ENCODE results near the gene SPTBN1. TPM values are rescaled to one million over a fixed set of nuclear protein-coding genes. Genes with fewer than 3 reads are reported as not detected.

SPTBN1 gene
- total and polyA plus RNA-seq, 2 of the 13 experiments (the other 11 are each of a cell fraction or from before 2014, with no cell fraction given) = 123 to 299 TPM

DNA sequence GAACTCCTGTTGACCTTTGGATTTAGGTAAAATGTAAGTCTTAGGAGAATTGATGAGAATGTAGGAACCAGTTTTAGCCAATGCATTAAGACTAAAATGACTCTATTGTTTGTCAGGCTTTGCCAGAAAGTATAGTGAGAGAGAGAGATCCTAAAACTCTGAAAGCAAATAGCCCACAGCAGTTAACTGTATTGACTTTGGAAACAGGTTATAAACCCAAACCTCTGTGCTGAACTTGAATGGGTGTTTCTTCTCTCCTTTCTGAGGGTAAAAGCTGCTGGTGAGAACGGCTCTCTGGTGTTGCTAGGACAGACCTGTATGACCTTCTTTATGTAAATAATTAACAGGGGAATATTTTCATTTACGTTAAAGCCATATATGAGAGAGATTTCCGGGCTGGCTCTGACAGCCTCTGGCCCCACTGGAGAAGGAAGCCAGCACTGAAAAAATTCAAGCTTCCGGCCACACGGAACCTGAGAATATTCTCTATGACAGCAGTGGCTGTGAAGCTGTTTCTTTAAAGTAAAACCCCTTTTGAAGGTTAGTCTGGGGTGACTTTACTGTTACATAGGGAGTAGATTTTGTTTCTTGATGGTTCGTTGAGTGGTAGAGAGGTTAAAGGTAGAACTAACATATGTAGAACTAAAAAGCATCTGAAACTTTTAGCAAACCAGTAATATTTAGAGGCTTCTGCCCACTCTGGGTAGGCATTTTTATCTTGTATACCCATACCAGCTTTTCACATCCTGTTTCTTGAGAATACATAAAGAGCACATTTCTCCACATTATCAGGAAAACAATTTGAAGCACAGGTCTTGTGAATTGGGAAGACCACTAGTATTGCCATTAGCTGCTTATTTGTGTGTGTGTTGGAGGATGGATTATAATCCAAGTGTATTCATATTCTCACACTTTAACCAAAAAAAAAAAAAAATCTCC, 123.8 kb downstream of the SPTBN1 start (continued):
- TF ChIP-seq, protein P1, sequence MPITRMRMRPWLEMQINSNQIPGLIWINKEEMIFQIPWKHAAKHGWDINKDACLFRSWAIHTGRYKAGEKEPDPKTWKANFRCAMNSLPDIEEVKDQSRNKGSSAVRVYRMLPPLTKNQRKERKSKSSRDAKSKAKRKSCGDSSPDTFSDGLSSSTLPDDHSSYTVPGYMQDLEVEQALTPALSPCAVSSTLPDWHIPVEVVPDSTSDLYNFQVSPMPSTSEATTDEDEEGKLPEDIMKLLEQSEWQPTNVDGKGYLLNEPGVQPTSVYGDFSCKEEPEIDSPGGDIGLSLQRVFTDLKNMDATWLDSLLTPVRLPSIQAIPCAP (CRISPR knock-in tag; IDR thresholded peaks at IDR 0.05; ENCODE audit: low read depth) = no peak
- peak; percentile 66; the same call in 1 of the 2 replicates for TF ChIP-seq RFXAP (CRISPR knock-in tag; IDR thresholded peaks at IDR 0.05; ENCODE audit: borderline replicate concordance)
- no peak for TF ChIP-seq NR2C2 (CRISPR knock-in tag; IDR thresholded peaks at IDR 0.05; ENCODE audit: borderline replicate concordance)
- TF ChIP-seq ZNF839 (CRISPR knock-in tag; IDR thresholded peaks at IDR 0.05; ENCODE audit: borderline replicate concordance) = no peak
- TF ChIP-seq ZNF772 (CRISPR knock-in tag; IDR thresholded peaks at IDR 0.05) = 0 out of 2 replicates have a peak, but pooled peaks have one; percentile 9
- no peak for TF ChIP-seq KLF13 (CRISPR knock-in tag; IDR thresholded peaks at IDR 0.05)
- peak; percentile 7; the same call in 1 of the 2 replicates for TF ChIP-seq ZNF644 (CRISPR knock-in tag; IDR thresholded peaks at IDR 0.05; ENCODE audit: low read depth)
- no peak for TF ChIP-seq RAD51 (IDR thresholded peaks at IDR 0.05; ENCODE audit: borderline replicate concordance)
- TF ChIP-seq FOXM1 (CRISPR knock-in tag; IDR thresholded peaks at IDR 0.05) = no peak
- TF ChIP-seq JUN (CRISPR knock-in tag; IDR thresholded peaks at IDR 0.05) = 0 out of 2 replicates have a peak, but pooled peaks have one; percentile 24
- TF ChIP-seq ZNF609 (CRISPR knock-in tag; IDR thresholded peaks at IDR 0.05; ENCODE audit: borderline replicate concordance) = peak; percentile 74
- no peak for TF ChIP-seq CAMTA2 (CRISPR knock-in tag; IDR thresholded peaks at IDR 0.05; ENCODE audit: borderline replicate concordance)
- no peak for TF ChIP-seq HIVEP1 (CRISPR knock-in tag; IDR thresholded peaks at IDR 0.05)
- TF ChIP-seq ZNF17 (CRISPR knock-in tag; IDR thresholded peaks at IDR 0.05) = no peak
- no peak for TF ChIP-seq HES4 (CRISPR knock-in tag; IDR thresholded peaks at IDR 0.05; ENCODE audit: borderline replicate concordance)
- TF ChIP-seq ZKSCAN8 (CRISPR knock-in tag; IDR thresholded peaks at IDR 0.05; ENCODE audit: borderline replicate concordance) = peak; percentile 86
- TF ChIP-seq JUND (CRISPR knock-in tag; IDR thresholded peaks at IDR 0.05) = 0 out of 2 replicates have a peak, but pooled peaks have one; percentile 19
- no peak for TF ChIP-seq RNF2 (conservative IDR thresholded peaks at IDR 0.05; ENCODE audit: low read depth)
- TF ChIP-seq TSC22D2 (CRISPR knock-in tag; IDR thresholded peaks at IDR 0.05; ENCODE audit: borderline replicate concordance) = peak; percentile 37; the same call in 1 of the 2 replicates
- TF ChIP-seq ZNF552 (CRISPR knock-in tag; IDR thresholded peaks at IDR 0.05; ENCODE audit: borderline replicate concordance) = no peak
- peak; percentile 53; the same call in 1 of the 2 replicates for TF ChIP-seq ZNF205 (CRISPR knock-in tag; IDR thresholded peaks at IDR 0.05)
- peak; percentile 55; the same call in 1 of the 2 replicates for TF ChIP-seq ZNF878 (CRISPR knock-in tag; IDR thresholded peaks at IDR 0.05)
- no peak for TF ChIP-seq ZMAT3 (CRISPR knock-in tag; conservative IDR thresholded peaks at IDR 0.05)
- peak; percentile 82 for TF ChIP-seq ZNF292 (CRISPR knock-in tag; IDR thresholded peaks at IDR 0.05; ENCODE audit: borderline replicate concordance, low read depth)
- no peak for TF ChIP-seq CREB1 (IDR thresholded peaks at IDR 0.05)
- no peak for TF ChIP-seq CREB1 (CRISPR knock-in tag; IDR thresholded peaks at IDR 0.05)
